ENCODE measurements around the gene SCN8A. TPM values are rescaled to one million over a fixed set of nuclear protein-coding genes. Genes with fewer than 3 reads are reported as not detected.

SCN8A gene
- total and polyA plus RNA-seq, 2 experiments from 2014 or later, result 4.6 to 23.9 TPM

DNA sequence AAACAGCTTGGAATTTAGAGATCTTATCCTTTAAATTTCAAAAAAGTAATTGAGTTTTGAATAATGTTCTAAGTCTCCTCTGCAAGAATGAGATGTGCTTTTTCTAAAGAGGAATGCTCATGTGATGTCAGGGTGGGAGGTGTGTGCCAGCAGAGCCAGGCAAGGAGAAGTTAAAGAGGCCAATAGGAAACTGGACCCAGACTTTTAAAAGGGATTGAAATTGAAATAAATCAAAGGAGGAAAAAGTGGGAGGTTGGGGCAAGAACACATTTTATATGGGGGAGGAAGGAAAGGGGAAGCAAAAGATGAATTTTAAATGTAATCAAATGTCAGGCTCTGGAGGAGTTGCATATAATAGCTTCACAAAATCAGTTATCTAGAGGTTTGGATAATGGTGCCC, 131.4 kb downstream of the SCN8A start:
- no peak for DNase-seq (ENCODE audit: low spot score)
- Histone ChIP-seq H3K4me1 (ENCODE audit: insufficient read depth) (peaks cover 6% of the 10 kb centered on the region; the same call in 1 of the 2 replicates), H3K9me2 (ENCODE audit: insufficient read depth) (no peaks in the 10 kb centered on the region), H3K27me3 (ENCODE audit: insufficient read depth) (no peaks in the 10 kb centered on the region; the same call in 1 of the 2 replicates), H3K4me2 (no peak overlapping the region), H3F3A (replicated peaks; ENCODE audit: low read depth) (peaks cover 6% of the 10 kb centered on the region), H2AFZ (no peak overlapping the region), H3K36me3 (ENCODE audit: insufficient read depth) (peaks cover 5% of the 10 kb centered on the region; the same call in 1 of the 2 replicates), H3K4me3 (no peak overlapping the region), H3K79me2 (replicated peaks; ENCODE audit: insufficient read depth) (no peaks in the 10 kb centered on the region), H3K27ac (ENCODE audit: low read depth) (no peak overlapping the region), H4K20me1 (replicated peaks; ENCODE audit: insufficient read depth) (peaks cover 5% of the 10 kb centered on the region)
- no peak for TF ChIP-seq ZNF114 (CRISPR knock-in tag; IDR thresholded peaks at IDR 0.05)
- no peak for TF ChIP-seq POLR2AphosphoS5 (IDR thresholded peaks at IDR 0.05; ENCODE audit: low read depth)
- no peak for TF ChIP-seq CREB1 (CRISPR knock-in tag; IDR thresholded peaks at IDR 0.05; ENCODE audit: low read depth)
- Mint-ChIP-seq H3K27ac (no peak overlapping the region), H3K36me3 (ENCODE audit: low read depth) (peaks cover 4% of the 10 kb centered on the region), H3K4me1 (peaks cover 2% of the 10 kb centered on the region; the same call in 1 of the 3 replicates), H3K4me3 (no peak overlapping the region), H3K27me3 (ENCODE audit: insufficient read depth, low read depth, poor library complexity) (peaks cover 3% of the 10 kb centered on the region), H3K9me3 (no peaks in the 10 kb centered on the region)
- ATAC-seq, result no peak

DNA sequence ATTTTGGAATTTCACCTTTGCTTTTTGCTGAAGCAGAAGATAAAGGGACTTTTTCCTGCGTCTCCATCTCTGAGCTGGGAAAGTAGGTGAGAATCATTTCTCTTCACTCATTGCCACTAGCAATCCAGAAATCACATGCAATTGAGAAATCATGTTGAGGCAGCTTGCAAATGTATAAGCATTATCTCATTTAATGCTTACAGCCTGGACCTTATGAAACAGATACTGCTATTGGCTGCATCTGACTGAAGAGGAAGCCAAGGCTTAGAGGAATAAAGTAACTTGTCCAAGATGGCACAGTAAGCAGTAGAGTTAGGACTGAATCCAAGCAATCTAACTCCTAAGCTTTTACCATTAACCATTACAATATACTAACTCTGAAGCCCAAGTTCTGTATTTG, 135.1 kb downstream of the SCN8A start:
- no peaks in the 10 kb centered on the region for H3K9me3 Mint-ChIP-seq
- H3K4me3 Mint-ChIP-seq, result no peak overlapping the region
- H3K27ac Mint-ChIP-seq, result no peak overlapping the region
- Histone ChIP-seq H3K36me3 (ENCODE audit: insufficient read depth) (0 out of 2 replicates have a peak, but pooled peaks cover 5% of the 10 kb centered on the region), H3K4me2 (no peak overlapping the region), H3K27me3 (ENCODE audit: insufficient read depth) (no peaks in the 10 kb centered on the region; the same call in 1 of the 2 replicates), H4K20me1 (replicated peaks; ENCODE audit: insufficient read depth) (peaks cover 5% of the 10 kb centered on the region), H3K4me3 (no peak overlapping the region), H3K9me2 (ENCODE audit: insufficient read depth) (no peaks in the 10 kb centered on the region), H3K4me1 (ENCODE audit: insufficient read depth) (peaks cover 6% of the 10 kb centered on the region; the same call in 1 of the 2 replicates), H2AFZ (no peak overlapping the region), H3K27ac (ENCODE audit: low read depth) (no peak overlapping the region), H3F3A (replicated peaks; ENCODE audit: low read depth) (peaks cover 6% of the 10 kb centered on the region), H3K79me2 (replicated peaks; ENCODE audit: insufficient read depth) (no peaks in the 10 kb centered on the region)
- no peak for DNase-seq (ENCODE audit: low spot score)
- peaks cover 4% of the 10 kb centered on the region for H3K36me3 Mint-ChIP-seq (ENCODE audit: low read depth)
- no peak for ATAC-seq
- peaks cover under 1% of the 10 kb centered on the region; the same call in 1 of the 3 replicates for H3K4me1 Mint-ChIP-seq
- H3K27me3 Mint-ChIP-seq (ENCODE audit: insufficient read depth, low read depth, poor library complexity), result peaks cover 3% of the 10 kb centered on the region
- TF ChIP-seq, protein P1, sequence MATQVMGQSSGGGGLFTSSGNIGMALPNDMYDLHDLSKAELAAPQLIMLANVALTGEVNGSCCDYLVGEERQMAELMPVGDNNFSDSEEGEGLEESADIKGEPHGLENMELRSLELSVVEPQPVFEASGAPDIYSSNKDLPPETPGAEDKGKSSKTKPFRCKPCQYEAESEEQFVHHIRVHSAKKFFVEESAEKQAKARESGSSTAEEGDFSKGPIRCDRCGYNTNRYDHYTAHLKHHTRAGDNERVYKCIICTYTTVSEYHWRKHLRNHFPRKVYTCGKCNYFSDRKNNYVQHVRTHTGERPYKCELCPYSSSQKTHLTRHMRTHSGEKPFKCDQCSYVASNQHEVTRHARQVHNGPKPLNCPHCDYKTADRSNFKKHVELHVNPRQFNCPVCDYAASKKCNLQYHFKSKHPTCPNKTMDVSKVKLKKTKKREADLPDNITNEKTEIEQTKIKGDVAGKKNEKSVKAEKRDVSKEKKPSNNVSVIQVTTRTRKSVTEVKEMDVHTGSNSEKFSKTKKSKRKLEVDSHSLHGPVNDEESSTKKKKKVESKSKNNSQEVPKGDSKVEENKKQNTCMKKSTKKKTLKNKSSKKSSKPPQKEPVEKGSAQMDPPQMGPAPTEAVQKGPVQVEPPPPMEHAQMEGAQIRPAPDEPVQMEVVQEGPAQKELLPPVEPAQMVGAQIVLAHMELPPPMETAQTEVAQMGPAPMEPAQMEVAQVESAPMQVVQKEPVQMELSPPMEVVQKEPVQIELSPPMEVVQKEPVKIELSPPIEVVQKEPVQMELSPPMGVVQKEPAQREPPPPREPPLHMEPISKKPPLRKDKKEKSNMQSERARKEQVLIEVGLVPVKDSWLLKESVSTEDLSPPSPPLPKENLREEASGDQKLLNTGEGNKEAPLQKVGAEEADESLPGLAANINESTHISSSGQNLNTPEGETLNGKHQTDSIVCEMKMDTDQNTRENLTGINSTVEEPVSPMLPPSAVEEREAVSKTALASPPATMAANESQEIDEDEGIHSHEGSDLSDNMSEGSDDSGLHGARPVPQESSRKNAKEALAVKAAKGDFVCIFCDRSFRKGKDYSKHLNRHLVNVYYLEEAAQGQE (IDR thresholded peaks at IDR 0.05; ENCODE audit: unreplicated experiment), result no peak
- TF ChIP-seq, protein P2, sequence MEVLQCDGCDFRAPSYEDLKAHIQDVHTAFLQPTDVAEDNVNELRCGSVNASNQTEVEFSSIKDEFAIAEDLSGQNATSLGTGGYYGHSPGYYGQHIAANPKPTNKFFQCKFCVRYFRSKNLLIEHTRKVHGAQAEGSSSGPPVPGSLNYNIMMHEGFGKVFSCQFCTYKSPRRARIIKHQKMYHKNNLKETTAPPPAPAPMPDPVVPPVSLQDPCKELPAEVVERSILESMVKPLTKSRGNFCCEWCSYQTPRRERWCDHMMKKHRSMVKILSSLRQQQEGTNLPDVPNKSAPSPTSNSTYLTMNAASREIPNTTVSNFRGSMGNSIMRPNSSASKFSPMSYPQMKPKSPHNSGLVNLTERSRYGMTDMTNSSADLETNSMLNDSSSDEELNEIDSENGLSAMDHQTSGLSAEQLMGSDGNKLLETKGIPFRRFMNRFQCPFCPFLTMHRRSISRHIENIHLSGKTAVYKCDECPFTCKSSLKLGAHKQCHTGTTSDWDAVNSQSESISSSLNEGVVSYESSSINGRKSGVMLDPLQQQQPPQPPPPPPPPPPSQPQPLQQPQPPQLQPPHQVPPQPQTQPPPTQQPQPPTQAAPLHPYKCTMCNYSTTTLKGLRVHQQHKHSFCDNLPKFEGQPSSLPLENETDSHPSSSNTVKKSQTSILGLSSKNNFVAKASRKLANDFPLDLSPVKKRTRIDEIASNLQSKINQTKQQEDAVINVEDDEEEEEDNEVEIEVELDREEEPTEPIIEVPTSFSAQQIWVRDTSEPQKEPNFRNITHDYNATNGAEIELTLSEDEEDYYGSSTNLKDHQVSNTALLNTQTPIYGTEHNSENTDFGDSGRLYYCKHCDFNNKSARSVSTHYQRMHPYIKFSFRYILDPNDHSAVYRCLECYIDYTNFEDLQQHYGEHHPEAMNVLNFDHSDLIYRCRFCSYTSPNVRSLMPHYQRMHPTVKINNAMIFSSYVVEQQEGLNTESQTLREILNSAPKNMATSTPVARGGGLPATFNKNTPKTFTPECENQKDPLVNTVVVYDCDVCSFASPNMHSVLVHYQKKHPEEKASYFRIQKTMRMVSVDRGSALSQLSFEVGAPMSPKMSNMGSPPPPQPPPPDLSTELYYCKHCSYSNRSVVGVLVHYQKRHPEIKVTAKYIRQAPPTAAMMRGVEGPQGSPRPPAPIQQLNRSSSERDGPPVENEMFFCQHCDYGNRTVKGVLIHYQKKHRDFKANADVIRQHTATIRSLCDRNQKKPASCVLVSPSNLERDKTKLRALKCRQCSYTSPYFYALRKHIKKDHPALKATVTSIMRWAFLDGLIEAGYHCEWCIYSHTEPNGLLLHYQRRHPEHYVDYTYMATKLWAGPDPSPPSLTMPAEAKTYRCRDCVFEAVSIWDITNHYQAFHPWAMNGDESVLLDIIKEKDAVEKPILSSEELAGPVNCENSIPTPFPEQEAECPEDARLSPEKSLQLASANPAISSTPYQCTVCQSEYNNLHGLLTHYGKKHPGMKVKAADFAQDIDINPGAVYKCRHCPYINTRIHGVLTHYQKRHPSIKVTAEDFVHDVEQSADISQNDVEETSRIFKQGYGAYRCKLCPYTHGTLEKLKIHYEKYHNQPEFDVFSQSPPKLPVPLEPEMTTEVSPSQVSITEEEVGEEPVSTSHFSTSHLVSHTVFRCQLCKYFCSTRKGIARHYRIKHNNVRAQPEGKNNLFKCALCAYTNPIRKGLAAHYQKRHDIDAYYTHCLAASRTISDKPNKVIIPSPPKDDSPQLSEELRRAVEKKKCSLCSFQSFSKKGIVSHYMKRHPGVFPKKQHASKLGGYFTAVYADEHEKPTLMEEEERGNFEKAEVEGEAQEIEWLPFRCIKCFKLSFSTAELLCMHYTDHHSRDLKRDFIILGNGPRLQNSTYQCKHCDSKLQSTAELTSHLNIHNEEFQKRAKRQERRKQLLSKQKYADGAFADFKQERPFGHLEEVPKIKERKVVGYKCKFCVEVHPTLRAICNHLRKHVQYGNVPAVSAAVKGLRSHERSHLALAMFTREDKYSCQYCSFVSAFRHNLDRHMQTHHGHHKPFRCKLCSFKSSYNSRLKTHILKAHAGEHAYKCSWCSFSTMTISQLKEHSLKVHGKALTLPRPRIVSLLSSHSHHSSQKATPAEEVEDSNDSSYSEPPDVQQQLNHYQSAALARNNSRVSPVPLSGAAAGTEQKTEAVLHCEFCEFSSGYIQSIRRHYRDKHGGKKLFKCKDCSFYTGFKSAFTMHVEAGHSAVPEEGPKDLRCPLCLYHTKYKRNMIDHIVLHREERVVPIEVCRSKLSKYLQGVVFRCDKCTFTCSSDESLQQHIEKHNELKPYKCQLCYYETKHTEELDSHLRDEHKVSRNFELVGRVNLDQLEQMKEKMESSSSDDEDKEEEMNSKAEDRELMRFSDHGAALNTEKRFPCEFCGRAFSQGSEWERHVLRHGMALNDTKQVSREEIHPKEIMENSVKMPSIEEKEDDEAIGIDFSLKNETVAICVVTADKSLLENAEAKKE (CRISPR knock-in tag; IDR thresholded peaks at IDR 0.05), result no peak
- TF ChIP-seq POLR2AphosphoS5 (IDR thresholded peaks at IDR 0.05; ENCODE audit: low read depth) (no peak), CREB1 (CRISPR knock-in tag; IDR thresholded peaks at IDR 0.05; ENCODE audit: low read depth) (no peak), STAT1 (IDR thresholded peaks at IDR 0.05; ENCODE audit: unreplicated experiment) (no peak), JUNB (IDR thresholded peaks at IDR 0.05; ENCODE audit: unreplicated experiment) (no peak)
- TF ChIP-seq, protein P3, sequence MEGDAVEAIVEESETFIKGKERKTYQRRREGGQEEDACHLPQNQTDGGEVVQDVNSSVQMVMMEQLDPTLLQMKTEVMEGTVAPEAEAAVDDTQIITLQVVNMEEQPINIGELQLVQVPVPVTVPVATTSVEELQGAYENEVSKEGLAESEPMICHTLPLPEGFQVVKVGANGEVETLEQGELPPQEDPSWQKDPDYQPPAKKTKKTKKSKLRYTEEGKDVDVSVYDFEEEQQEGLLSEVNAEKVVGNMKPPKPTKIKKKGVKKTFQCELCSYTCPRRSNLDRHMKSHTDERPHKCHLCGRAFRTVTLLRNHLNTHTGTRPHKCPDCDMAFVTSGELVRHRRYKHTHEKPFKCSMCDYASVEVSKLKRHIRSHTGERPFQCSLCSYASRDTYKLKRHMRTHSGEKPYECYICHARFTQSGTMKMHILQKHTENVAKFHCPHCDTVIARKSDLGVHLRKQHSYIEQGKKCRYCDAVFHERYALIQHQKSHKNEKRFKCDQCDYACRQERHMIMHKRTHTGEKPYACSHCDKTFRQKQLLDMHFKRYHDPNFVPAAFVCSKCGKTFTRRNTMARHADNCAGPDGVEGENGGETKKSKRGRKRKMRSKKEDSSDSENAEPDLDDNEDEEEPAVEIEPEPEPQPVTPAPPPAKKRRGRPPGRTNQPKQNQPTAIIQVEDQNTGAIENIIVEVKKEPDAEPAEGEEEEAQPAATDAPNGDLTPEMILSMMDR (conservative IDR thresholded peaks at IDR 0.05; ENCODE audit: low read depth in 2 of 2), result no peak
- TF ChIP-seq, protein P4, sequence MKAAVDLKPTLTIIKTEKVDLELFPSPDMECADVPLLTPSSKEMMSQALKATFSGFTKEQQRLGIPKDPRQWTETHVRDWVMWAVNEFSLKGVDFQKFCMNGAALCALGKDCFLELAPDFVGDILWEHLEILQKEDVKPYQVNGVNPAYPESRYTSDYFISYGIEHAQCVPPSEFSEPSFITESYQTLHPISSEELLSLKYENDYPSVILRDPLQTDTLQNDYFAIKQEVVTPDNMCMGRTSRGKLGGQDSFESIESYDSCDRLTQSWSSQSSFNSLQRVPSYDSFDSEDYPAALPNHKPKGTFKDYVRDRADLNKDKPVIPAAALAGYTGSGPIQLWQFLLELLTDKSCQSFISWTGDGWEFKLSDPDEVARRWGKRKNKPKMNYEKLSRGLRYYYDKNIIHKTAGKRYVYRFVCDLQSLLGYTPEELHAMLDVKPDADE (IDR thresholded peaks at IDR 0.05), result no peak

All from GM23338 (cell line).